WTC11 (cell line): Measurements from ENCODE around the gene NT5C.

ENCODE experiments used
- ATF2 ChIP-seq: sonication (generic); formaldehyde crosslinking; IDR thresholded peaks from 2 replicates; pipeline ENCODE4 v1.8.1; 2022; ENCODE audit warnings: low read depth, missing genetic modification reagents, borderline replicate concordance
- ATF6 ChIP-seq: sonication (generic); formaldehyde crosslinking; IDR thresholded peaks from 2 replicates; pipeline ENCODE4 v1.8.1; 2023; ENCODE audit warnings: mild to moderate bottlenecking, missing genetic modification reagents
- CREM ChIP-seq: sonication (generic); formaldehyde crosslinking; IDR thresholded peaks from 2 replicates; pipeline ENCODE4 v1.8.1; 2022; ENCODE audit warnings: mild to moderate bottlenecking, missing genetic modification reagents, moderate library complexity
- CTCF ChIP-seq: fragments of 200-600 bp; IDR thresholded peaks from 2 replicates; pipeline ENCODE4 v1.8.0; 2022; ENCODE audit warnings: antibody characterized with exemption
- E2F4 ChIP-seq: sonication (generic); formaldehyde crosslinking; IDR thresholded peaks from 2 replicates; pipeline ENCODE4 v1.8.1; 2022; ENCODE audit warnings: low read depth, mild to moderate bottlenecking, moderate library complexity, missing genetic modification reagents, borderline replicate concordance
- E2F5 ChIP-seq: sonication (generic); formaldehyde crosslinking; IDR thresholded peaks from 2 replicates; pipeline ENCODE4 v1.8.1; 2022; ENCODE audit warnings: mild to moderate bottlenecking, moderate library complexity, missing genetic modification reagents
- EMX1 ChIP-seq: fragments of 250-450 bp; sonication (Bioruptor Pico); IDR thresholded peaks from 2 replicates; pipeline ENCODE4 v1.8.0; 2021; ENCODE audit warnings: mild to moderate bottlenecking
- ESRRA ChIP-seq: sonication (generic); formaldehyde crosslinking; IDR thresholded peaks from 2 replicates; pipeline ENCODE4 v1.8.1; 2022; ENCODE audit warnings: mild to moderate bottlenecking, missing genetic modification reagents, borderline replicate concordance
- NFYB ChIP-seq: sonication (generic); formaldehyde crosslinking; conservative IDR thresholded peaks from 2 replicates; pipeline ENCODE4 v1.8.0; 2022; ENCODE audit warnings: low read depth, missing genetic modification reagents
- NR2C2 ChIP-seq: sonication (generic); formaldehyde crosslinking; IDR thresholded peaks from 2 replicates; pipeline ENCODE4 v1.8.0; 2022; ENCODE audit warnings: mild to moderate bottlenecking, missing genetic modification reagents
- ZBTB43 ChIP-seq: sonication (generic); formaldehyde crosslinking; IDR thresholded peaks from 2 replicates; pipeline ENCODE4 v1.8.1; 2023; ENCODE audit warnings: mild to moderate bottlenecking, missing genetic modification reagents

GRCh38 chr17:75138519-75138918 lies 7.0 kb upstream of the NT5C start:
- TF ChIP-seq NR2C2, result no peak
- TF ChIP-seq E2F5 (CRISPR knock-in tag), result no peak
- no peak for TF ChIP-seq CTCF
- no peak for TF ChIP-seq EMX1 (CRISPR knock-in tag)
- no peak for TF ChIP-seq ATF2
- no peak for TF ChIP-seq CREM
- no peak for TF ChIP-seq ATF6 (CRISPR knock-in tag)
- no peak for TF ChIP-seq E2F4
- TF ChIP-seq ESRRA (CRISPR knock-in tag), result no peak
- no peak for TF ChIP-seq NFYB (CRISPR knock-in tag)
- no peak for TF ChIP-seq ZBTB43
